Stimulated activated memory B cell treated with anti-CD40 and anti-IgM and Interleukin-4, amounts not matched to agents 10 μg/mL and 1 μg/mL and 100 μg/mL, for 72 hours (primary cell): ENCODE data around the gene DNAI1.
A peak's percentile ranks its signal among the peaks of the same experiment; 100 is the strongest.
"Not testable (repeated sequence)": the region's sequence is repeated elsewhere in the genome, so short reads cannot be mapped to it uniquely, and the experiment has no call there.

Experiments used
- ATAC-seq: fragments of 150-1000 bp; cut with Tn5 transposase; 2 replicates; pipeline ENCODE4 v1.10.0; 2021
- H3K27ac Mint-ChIP-seq: one replicate; pipeline ENCODE4 v1.8.0; 2022; ENCODE audit warnings: mild to moderate bottlenecking, mixed read lengths
- H3K27me3 Mint-ChIP-seq: one replicate; pipeline ENCODE4 v1.8.0; 2022; ENCODE audit warnings: mixed read lengths
- H3K36me3 Mint-ChIP-seq: one replicate; pipeline ENCODE4 v1.8.0; 2022; ENCODE audit warnings: mixed read lengths
- H3K4me1 Mint-ChIP-seq: one replicate; pipeline ENCODE4 v1.8.0; 2022; ENCODE audit warnings: mixed read lengths
- H3K4me3 Mint-ChIP-seq: one replicate; pipeline ENCODE4 v1.8.0; 2022; ENCODE audit warnings: mild to moderate bottlenecking, moderate library complexity, mixed read lengths
- H3K9me3 Mint-ChIP-seq: one replicate; pipeline ENCODE4 v1.8.0; 2022; ENCODE audit warnings: mixed read lengths

Gene DNAI1

DNA sequence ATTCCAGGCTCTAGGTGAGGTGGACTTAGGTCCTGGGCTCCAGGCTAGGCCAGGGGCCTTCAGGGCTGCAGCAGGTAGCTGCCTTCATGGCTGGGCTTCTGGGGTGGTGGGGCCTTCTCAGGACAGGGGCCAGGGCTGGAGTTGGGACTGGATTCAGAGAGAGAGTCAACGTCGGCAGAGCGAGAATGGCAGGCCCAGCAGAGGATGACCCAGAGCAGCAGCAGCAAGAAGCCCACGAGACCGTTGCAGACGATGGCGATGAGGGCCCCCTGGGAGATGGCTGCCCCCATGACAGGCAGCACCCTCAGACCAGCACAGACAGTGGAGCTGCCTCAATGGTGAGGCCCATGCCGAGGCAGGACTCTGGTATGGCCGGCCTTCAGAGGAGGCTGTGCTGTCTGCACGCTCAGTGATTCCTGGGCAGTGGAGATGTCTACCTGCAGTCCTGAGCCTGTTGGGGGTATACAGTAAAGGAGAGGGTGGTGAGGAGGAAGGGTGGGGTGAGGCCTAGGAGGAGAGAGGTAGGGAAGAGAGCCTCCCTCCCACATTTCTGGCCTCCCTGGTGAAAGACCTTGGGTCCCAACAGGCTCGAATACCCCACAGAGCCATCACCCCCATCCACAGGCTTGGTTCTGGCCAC lies 62.9 kb downstream of the DNAI1 start:
- Mint-ChIP-seq H3K27ac (no peak overlapping the region), H3K4me1 (peaks cover 12% of the 10 kb centered on the region)

DNA sequence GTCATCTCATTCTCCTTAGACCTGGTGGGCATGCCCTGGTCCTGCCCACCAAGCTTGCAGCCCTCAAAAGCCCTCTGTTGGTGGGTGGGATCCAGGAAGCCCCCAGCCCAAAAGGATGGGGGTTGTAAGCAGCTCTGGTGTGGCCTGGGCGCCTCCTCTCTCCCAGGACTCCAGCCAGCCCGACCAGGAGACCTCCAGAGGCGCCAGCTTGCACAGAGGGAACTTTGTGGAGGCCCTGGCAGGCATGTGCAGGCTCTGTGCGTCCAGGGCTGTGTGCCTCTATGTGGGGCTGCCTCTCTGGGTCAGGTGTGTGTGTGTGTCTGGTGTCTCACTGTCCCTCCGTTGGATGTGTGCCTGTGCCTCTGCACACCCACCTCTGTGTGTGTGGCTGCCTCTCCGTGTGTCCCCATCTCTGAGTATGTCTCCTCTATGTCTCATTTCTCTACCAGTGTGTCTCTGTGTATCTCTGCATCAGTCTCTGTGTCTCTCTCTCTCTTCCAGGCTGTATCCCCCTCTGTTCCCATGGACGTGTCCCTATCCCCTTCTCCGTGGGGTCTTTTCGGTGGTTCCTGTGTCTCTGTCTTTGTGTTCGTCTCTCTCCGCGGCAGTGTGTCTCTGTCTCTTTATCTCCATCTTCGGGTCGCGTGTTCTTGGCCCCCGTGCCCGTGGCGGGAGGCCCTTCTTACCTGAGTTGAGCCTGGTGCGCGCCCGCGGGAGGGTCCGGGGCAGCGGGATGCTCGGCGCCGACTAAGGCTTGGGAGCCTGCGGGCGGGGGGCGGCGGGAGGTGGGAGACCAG lies 63.7 kb downstream of the DNAI1 start:
- no peaks in the 10 kb centered on the region for H3K9me3 Mint-ChIP-seq
- peaks cover 29% of the 10 kb centered on the region for H3K27me3 Mint-ChIP-seq
- no peaks in the 10 kb centered on the region for H3K36me3 Mint-ChIP-seq
- H3K27ac Mint-ChIP-seq: no peak overlapping the region
- H3K4me1 Mint-ChIP-seq: peaks cover 12% of the 10 kb centered on the region
- peak overlapping the region; percentile 47 for H3K4me3 Mint-ChIP-seq
- ATAC-seq: no peak

More for the DNA sequence above, 62.9 kb downstream of the DNAI1 start:
- H3K9me3 Mint-ChIP-seq: no peaks in the 10 kb centered on the region
- no peak for ATAC-seq
- peaks cover 29% of the 10 kb centered on the region for H3K27me3 Mint-ChIP-seq
- no peaks in the 10 kb centered on the region for H3K36me3 Mint-ChIP-seq
- H3K4me3 Mint-ChIP-seq: no peak overlapping the region

DNA sequence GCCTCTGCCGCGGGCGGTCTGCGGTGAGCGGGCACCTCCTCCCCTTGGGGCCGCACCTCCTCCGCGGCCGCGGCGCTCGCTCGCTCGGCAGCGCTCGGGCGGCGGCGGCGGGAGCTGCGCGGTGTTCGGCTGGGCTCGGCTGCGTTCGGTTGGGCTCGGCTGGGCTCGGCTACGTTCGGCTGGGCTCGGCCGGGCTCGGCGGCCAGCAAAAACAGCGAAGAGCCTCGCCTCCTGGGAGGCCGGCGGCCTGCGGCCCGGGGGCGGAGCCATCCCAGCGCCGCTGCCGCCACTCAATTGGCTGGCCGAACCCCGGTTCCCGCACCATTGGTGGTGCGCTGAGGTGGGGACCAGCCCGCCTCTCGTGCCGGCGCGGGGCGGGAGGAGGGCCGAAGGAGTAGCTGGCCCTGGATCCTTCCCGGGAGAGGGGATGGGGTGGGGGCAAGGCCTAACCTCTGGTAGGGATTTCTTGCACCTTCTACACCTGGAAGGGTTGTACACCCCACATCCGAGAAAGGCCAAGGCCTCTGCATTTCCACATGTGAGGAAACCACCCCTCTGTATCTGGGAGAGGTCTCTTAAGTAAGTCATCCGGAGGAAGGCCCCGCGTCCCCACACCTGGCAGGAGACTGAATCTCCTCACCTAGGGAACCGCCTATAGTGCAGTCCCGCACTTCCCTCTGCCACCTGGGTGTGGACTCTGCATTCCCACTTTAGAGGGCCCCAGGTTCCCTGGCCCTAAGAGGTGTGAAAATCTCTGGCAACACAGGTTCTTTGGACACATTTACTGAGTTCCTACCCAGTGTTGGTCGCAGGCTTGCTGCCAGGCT lies 64.6 kb downstream of the DNAI1 start, which contains the start of gene ENHO:
TSS of gene ENHO (minus strand) at position 20 of the 827 bp plus-strand sequence. CDS start 1,295 bp downstream, outside the sequence.
- peak within 1 kb of the TSS; percentile 53 for H3K4me3 Mint-ChIP-seq
- H3K36me3 Mint-ChIP-seq: no peaks in the 10 kb centered on the region
- ATAC-seq: peak; percentile 96
- peaks cover 12% of the 10 kb centered on the region for H3K4me1 Mint-ChIP-seq
- peaks cover 29% of the 10 kb centered on the region for H3K27me3 Mint-ChIP-seq
- H3K27ac Mint-ChIP-seq: no peak within 1 kb of the TSS
- H3K9me3 Mint-ChIP-seq: peaks cover 2% of the 10 kb centered on the region

DNA sequence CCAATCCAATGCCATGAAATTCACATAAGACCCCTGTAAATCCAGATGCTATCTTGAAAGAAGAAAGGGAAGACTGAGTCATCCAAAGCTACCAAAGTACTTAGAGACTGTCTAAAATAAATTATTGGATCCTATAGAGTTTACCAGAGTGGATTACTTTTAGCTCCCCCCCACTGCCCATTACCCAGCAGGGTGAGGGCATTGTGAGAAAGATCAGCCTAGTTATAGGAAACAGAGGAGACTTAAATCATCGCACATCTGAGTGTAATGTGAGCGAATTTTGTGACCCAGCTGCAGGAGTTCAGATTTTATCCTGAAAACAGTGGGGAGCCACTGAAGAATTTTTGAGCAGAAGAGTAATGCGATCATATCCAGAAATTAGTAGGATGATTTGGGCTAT lies 65.7 kb downstream of the DNAI1 start:
- Mint-ChIP-seq H3K27me3 (peaks cover 35% of the 10 kb centered on the region), H3K4me3 (no peak overlapping the region), H3K9me3 (peaks cover 2% of the 10 kb centered on the region), H3K27ac (no peak overlapping the region), H3K36me3 (no peaks in the 10 kb centered on the region), H3K4me1 (peaks cover 7% of the 10 kb centered on the region)
- no peak for ATAC-seq

DNA sequence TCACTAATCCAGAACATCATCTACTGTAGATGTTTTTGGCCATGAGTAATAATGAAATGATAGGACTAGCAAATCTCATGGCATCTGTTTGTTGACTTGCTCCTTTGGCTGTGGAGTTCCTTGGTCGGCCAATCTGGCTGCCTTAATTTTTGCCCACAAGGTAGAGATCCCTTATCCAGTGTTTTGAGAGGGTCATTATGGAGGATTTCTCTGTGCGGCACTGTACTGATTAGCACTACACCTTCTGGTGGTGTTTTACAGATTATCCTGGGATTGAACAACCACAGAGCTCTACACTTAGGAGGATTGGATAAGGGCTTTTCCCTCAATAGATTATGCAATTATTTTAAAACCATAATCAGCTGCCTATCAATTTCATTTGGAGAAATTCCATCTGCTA lies 67.4 kb downstream of the DNAI1 start:
- peaks cover 51% of the 10 kb centered on the region for H3K27me3 Mint-ChIP-seq
- peaks cover 2% of the 10 kb centered on the region for H3K9me3 Mint-ChIP-seq
- no peak overlapping the region for H3K27ac Mint-ChIP-seq
- no peak overlapping the region for H3K4me3 Mint-ChIP-seq
- peaks cover 7% of the 10 kb centered on the region for H3K4me1 Mint-ChIP-seq
- ATAC-seq: no peak
- H3K36me3 Mint-ChIP-seq: no peaks in the 10 kb centered on the region

DNA sequence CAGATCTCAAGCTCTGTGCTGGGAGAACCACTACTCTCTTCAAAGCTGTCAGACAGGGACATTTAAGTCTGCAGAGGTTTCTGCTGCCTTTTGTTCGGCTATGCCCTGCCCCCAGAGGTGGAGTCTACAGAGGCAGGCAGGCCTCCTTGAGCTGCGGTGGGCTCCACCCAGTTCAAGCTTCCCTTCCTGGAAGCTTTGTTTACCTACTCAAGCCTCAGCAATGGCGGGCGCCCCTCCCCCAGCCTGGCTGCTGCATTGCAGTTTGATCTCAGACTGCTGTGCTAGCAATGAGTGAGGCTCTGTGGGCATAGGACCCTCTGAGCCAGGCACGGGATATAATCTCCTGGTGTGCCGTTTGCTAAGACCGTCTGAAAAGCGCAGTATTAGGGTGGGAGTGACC lies 73.4 kb downstream of the DNAI1 start:
- H3K36me3 Mint-ChIP-seq, H3K9me3 Mint-ChIP-seq, ATAC-seq, H3K27ac Mint-ChIP-seq, H3K4me3 Mint-ChIP-seq, H3K4me1 Mint-ChIP-seq: not testable (repeated sequence)
- H3K27me3 Mint-ChIP-seq: peaks cover 74% of the 10 kb centered on the region

DNA sequence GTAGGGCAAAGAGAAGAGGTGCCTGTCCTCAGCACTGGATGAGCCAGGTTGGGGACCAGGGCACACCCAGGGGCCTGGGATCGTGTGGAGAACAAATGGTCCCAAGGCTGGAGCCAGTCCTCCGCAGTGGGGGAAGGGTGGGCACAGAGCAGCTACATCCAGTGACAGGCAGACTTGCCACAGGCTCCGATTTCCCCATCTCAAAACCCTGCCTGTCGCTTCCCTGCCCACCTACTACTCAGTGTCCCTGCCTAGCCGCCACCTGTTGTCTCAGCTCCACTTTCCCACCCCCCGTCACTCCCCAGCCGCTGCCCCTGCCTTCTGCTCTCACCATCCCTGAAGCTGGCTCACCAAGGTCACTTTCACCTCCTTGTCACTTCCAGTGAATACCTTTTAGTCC lies 78.1 kb downstream of the DNAI1 start:
- ATAC-seq: no peak
- Mint-ChIP-seq H3K4me1 (no peaks in the 10 kb centered on the region), H3K36me3 (no peaks in the 10 kb centered on the region), H3K27ac (no peak overlapping the region), H3K9me3 (no peaks in the 10 kb centered on the region), H3K4me3 (no peak overlapping the region), H3K27me3 (peaks cover 61% of the 10 kb centered on the region)

DNA sequence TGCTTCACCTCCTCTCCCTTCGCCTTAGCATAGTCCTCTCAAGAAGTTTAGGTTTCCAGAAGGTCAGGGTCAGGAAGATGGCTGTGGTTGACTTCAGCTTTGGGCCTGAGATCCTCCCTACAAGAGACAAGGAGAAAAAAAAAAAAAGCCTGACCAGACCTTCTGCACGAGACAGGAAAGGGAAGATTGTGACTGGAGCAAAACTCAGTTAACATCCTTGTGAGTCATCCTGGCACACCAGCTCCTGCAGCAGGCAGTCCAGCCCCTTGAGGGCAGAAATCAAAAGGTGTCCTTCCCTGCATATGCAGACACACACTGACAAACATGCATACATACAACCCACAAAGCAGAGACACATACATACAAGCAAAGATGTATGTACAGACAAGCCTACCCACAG lies 82.2 kb downstream of the DNAI1 start:
- H3K27me3 Mint-ChIP-seq: peaks cover 35% of the 10 kb centered on the region
- no peaks in the 10 kb centered on the region for H3K9me3 Mint-ChIP-seq
- no peak overlapping the region for H3K4me3 Mint-ChIP-seq
- no peaks in the 10 kb centered on the region for H3K36me3 Mint-ChIP-seq
- no peaks in the 10 kb centered on the region for H3K4me1 Mint-ChIP-seq
- H3K27ac Mint-ChIP-seq: no peak overlapping the region
- ATAC-seq: no peak

DNA sequence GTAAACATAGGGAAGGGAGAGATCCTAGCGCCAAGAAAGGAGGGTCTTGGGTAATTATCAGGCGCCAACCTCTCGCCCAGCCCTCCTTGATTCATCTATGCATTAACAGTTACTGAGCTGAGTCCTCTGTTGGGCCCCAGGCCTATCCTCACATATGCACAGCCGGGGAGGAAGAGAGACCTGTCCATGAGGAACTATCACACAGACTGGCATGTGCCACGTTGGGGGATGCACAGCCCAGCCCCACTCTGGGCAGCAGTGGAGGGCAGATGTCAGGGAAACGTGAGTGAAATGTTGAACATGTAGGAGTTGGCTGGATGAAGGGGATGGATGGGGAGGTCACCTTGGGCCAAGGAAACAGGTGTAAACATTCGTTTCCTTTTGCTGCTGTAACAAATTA lies 82.9 kb downstream of the DNAI1 start:
- no peaks in the 10 kb centered on the region for H3K4me1 Mint-ChIP-seq
- peaks cover 35% of the 10 kb centered on the region for H3K27me3 Mint-ChIP-seq
- ATAC-seq: no peak
- H3K36me3 Mint-ChIP-seq: no peaks in the 10 kb centered on the region
- H3K4me3 Mint-ChIP-seq: no peak overlapping the region
- H3K9me3 Mint-ChIP-seq: no peaks in the 10 kb centered on the region
- no peak overlapping the region for H3K27ac Mint-ChIP-seq

DNA sequence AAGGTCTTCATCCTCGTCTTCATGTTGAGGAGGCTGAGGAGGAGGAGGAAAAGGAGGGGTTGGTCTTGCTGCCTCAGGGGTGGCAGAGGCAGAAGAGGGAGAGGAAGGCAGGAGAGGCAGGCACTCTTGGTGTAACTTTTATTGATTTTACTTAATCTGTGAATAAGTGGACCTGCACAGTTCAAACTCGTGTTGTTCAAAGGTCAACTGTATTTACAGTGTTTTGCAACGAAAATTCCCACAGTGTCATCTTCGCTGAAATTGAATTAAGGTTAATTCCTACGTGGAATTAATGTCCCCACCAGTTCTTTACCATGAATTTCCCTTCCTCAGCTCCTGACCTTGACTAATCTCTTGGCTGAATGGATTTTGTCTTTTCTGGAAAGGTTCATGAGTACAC lies 85.4 kb downstream of the DNAI1 start:
- ATAC-seq: no peak
- Mint-ChIP-seq H3K27me3 (peaks cover 47% of the 10 kb centered on the region), H3K27ac (no peak overlapping the region), H3K4me3 (no peak overlapping the region), H3K9me3 (no peaks in the 10 kb centered on the region), H3K36me3 (no peaks in the 10 kb centered on the region), H3K4me1 (no peaks in the 10 kb centered on the region)

DNA sequence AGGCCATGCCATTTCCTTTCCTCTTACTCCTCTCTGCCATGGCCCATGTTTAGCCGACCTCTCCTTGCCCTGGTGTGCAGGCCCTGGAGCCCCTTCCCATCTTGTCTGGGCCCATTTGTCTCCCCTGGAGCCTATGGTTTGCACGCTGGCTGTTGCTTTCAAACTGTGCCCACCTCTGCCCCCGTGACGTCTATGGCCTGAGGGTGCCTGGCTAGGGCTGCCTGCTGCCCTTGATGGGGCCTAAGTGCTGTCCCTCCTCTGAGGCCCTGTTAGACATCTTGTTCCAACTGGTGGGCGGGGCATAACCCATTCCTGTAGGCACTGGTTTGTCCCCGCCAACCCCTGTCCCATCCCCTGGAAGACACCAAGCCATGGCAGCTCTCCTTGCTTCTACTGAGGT lies 86.9 kb downstream of the DNAI1 start:
- Mint-ChIP-seq H3K9me3 (no peaks in the 10 kb centered on the region), H3K36me3 (no peaks in the 10 kb centered on the region), H3K4me1 (no peaks in the 10 kb centered on the region), H3K4me3 (no peak overlapping the region), H3K27ac (no peak overlapping the region), H3K27me3 (peaks cover 44% of the 10 kb centered on the region)
- no peak for ATAC-seq

DNA sequence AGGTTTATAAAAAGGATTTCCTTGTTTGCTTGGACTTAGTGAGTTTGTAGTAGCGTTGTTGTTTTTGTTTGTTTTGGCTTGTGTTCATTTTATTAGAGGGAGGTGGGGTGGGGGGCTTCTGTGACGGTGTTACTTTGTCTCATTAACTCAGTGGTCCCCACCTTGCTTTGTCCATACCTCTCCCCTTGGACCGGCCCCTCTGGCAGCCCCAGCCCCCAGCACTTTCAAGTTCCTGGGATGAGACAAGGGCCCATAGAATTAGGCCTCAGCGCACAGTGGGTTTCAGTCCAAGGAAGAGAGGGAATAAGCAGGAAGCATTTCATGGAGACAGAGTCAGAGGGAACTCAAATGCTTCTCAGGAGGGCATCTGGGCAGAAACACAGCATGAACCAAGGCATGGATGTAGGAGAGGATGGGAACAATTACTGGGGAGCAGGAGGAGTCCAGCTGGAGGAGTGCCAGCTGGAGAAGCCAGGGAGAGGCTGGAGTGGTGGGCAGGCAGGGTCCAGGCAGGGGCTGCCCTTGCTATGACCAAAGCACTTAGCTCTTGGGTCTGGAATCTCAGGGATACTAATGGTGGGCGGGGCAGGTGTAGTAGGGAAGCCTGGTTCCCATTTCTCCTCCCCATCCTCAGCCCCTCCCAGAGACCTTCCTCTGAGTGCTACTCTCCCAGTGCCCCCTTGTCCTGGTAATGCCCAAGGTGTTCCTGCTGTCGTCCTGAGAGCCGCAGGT lies 87.7 kb downstream of the DNAI1 start:
- no peaks in the 10 kb centered on the region for H3K4me1 Mint-ChIP-seq
- no peak for ATAC-seq
- H3K27ac Mint-ChIP-seq: no peak overlapping the region
- H3K36me3 Mint-ChIP-seq: no peaks in the 10 kb centered on the region
- no peak overlapping the region for H3K4me3 Mint-ChIP-seq
- no peaks in the 10 kb centered on the region for H3K9me3 Mint-ChIP-seq
- H3K27me3 Mint-ChIP-seq: peaks cover 44% of the 10 kb centered on the region

DNA sequence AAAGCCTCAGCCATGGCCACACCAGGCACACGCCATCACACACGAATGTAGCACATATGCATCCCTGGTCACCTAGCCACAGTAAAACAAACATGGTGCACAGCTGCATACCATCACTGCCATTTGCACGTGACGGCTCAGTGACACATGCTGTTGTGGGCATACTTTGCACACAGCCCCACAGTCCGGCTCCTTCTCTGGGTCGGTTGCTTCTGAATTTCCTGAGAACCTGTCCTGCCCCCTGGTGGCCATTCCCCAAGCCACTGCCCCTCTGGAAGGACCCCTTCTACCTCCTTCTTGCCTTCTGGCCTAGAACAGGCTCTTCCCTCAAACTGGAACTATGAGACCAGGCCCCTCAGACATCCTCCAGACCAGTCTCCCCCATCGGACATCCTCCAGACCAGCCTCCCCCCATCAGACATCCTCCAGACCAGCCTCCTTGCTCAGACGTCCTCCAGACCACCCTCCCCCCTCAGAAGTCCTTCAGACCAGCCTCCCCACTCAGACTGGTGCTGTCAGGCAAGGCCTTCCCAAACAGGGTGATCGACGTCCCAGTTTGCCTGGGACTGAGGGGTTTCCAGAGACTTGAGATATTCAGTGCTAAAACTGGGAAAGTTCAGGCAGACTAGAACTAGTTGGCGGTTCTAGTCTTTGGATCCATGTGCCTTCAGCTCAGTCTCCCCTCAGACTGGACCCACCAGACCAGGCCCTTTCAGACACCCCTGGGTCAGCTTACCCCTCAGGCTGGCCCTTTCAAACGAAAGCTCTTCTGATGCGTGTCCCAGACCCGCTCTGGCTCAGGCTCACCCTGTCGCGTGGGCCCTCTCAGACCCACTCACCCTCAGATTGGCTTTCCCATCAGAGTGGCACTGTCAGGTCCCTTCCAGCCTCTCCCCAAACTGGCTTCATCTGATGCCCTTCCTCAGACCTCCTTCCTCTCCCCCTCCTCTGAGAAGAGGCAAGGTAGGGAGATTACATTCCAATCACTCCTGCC lies 88.5 kb downstream of the DNAI1 start:
- Mint-ChIP-seq H3K4me3 (no peak overlapping the region), H3K27ac (no peak overlapping the region), H3K4me1 (no peaks in the 10 kb centered on the region), H3K36me3 (no peaks in the 10 kb centered on the region), H3K27me3 (peaks cover 50% of the 10 kb centered on the region), H3K9me3 (no peaks in the 10 kb centered on the region)
- peak; percentile 40 for ATAC-seq
